GM19240 (cell line): ENCODE measurements around the gene CDH23.

ENCODE experiments used
- DNase-seq: peaks from one replicate; pipeline ENCODE4 v3.0.0; 2011; ENCODE audit warnings: low spot score; ENCODE audit not compliant: insufficient read length

The CDH23 gene

GRCh38 chr10:71719042-71719441, 322.3 kb downstream of the CDH23 start:
- no peak for DNase-seq

- DNase-seq, result no peak
Observed at GRCh38 chr10:71719464-71720201, 322.9 kb downstream of the CDH23 start, which contains the start of gene C10orf105. Gene C10orf105 (minus strand): TSS chr10:71719778. CDS start chr10:71716337, 3,441 bp downstream.

GRCh38 chr10:71720288-71720687, 323.6 kb downstream of the CDH23 start:
- no peak for DNase-seq

GRCh38 chr10:71721313-71721712, 324.6 kb downstream of the CDH23 start:
- DNase-seq, result no peak

- DNase-seq, result no peak
Observed at GRCh38 chr10:71722849-71723248, 326.1 kb downstream of the CDH23 start.

GRCh38 chr10:71723311-71723710, 326.6 kb downstream of the CDH23 start:
- DNase-seq, result no peak

GRCh38 chr10:71724539-71724938, 327.8 kb downstream of the CDH23 start:
- no peak for DNase-seq

GRCh38 chr10:71725249-71725648, 328.5 kb downstream of the CDH23 start:
- no peak for DNase-seq

- no peak for DNase-seq
Observed at GRCh38 chr10:71725998-71726579, 329.4 kb downstream of the CDH23 start.

GRCh38 chr10:71726580-71727104, 329.9 kb downstream of the CDH23 start:
- DNase-seq, result no peak

GRCh38 chr10:71727105-71727737, 330.5 kb downstream of the CDH23 start:
- peak; percentile 38 for DNase-seq

GRCh38 chr10:71727738-71728737, 331.3 kb downstream of the CDH23 start:
- peak; percentile 70 for DNase-seq

- no peak for DNase-seq
Observed at GRCh38 chr10:71729161-71729636, 332.5 kb downstream of the CDH23 start.

GRCh38 chr10:71731791-71732190, 335.1 kb downstream of the CDH23 start:
- no peak for DNase-seq

- no peak for DNase-seq
Observed at GRCh38 chr10:71734797-71735196, 338.1 kb downstream of the CDH23 start.

GRCh38 chr10:71735709-71736569, 339.2 kb downstream of the CDH23 start:
- no peak for DNase-seq

- no peak for DNase-seq
Observed at GRCh38 chr10:71736570-71736952, 339.8 kb downstream of the CDH23 start.

GRCh38 chr10:71737001-71737833, 340.5 kb downstream of the CDH23 start:
- no peak for DNase-seq

GRCh38 chr10:71737834-71738197, 341.1 kb downstream of the CDH23 start:
- no peak for DNase-seq
